ENCODE measurements around the gene CEP57. TPM values are rescaled to one million over a fixed set of nuclear protein-coding genes. Genes with fewer than 3 reads are reported as not detected.

The CEP57 gene
- total RNA-seq, 2 experiments from 2014 or later: 57.7 to 67.4 TPM

GRCh38 chr11:95835768-95836488 lies 45.6 kb downstream of the CEP57 start:
- Histone ChIP-seq H2AFZ (ENCODE audit: low read length) (no peak overlapping the region), H4K20me1 (ENCODE audit: insufficient read depth, low read length) (no peaks in the 10 kb centered on the region), H3K79me2 (ENCODE audit: insufficient read depth, low read depth, low read length) (no peaks in the 10 kb centered on the region), H3K9me2 (ENCODE audit: insufficient read depth, low read length) (no peaks in the 10 kb centered on the region), H3K4me3 (ENCODE audit: low read depth, low read length, poor library complexity, severe bottlenecking) (no peak overlapping the region), H3K36me3 (ENCODE audit: insufficient read depth, low read length) (peaks cover 75% of the 10 kb centered on the region), H3K27ac (ENCODE audit: low read depth, low read length, poor library complexity, severe bottlenecking) (no peak overlapping the region), H3K4me1 (ENCODE audit: insufficient read depth, low read length, poor library complexity, severe bottlenecking) (no peaks in the 10 kb centered on the region), H3K9me3 (ENCODE audit: low read length) (no peaks in the 10 kb centered on the region), H3K4me2 (ENCODE audit: low read length) (no peak overlapping the region)
- TF ChIP-seq CTCF (conservative IDR thresholded peaks at IDR 0.05; ENCODE audit: low read length) (peak; percentile 88), EZH2phosphoT487 (IDR thresholded peaks at IDR 0.05; ENCODE audit: borderline replicate concordance, low read depth, low read length) (no peak)
- peak; percentile 51 for DNase-seq (ENCODE audit: low spot score)
- ChIA-PET CTCF (ENCODE audit: unreplicated experiment) (no interaction called here), POLR2A (interaction anchor here (0.6 to 1.0 kb wide), 3 partner anchors 66 to 508 kb away, joined by 4 read pairs; no protein-coding TSS in a partner anchor)
- no TSS peak for BruUV-seq (replicated peaks)
- intact Hi-C loops (cut with micrococcal nuclease; ENCODE audit: unreplicated experiment): loop anchor here (1.0 kb wide), 1 partner anchor 507 kb away; the partner anchor contains the start of gene MAML2

GRCh38 chr11:95845167-95845566 lies 54.9 kb downstream of the CEP57 start:
- no peak overlapping the region for H3K27ac ChIP-seq (ENCODE audit: low read depth, low read length, poor library complexity, severe bottlenecking)
- H3K4me1 ChIP-seq (ENCODE audit: insufficient read depth, low read length, poor library complexity, severe bottlenecking): no peaks in the 10 kb centered on the region
- H3K4me2 ChIP-seq (ENCODE audit: low read length): no peak overlapping the region
- intact Hi-C loops (cut with micrococcal nuclease; ENCODE audit: unreplicated experiment): loop anchor here (5.0 to 10.0 kb wide), 2 partner anchors 550 to 582 kb away; partner anchors contain the start of gene JRKL
- H2AFZ ChIP-seq (ENCODE audit: low read length): no peak overlapping the region
- H3K9me2 ChIP-seq (ENCODE audit: insufficient read depth, low read length): no peaks in the 10 kb centered on the region
- H3K4me3 ChIP-seq (ENCODE audit: low read depth, low read length, poor library complexity, severe bottlenecking): no peak overlapping the region
- no TSS peak for BruUV-seq (replicated peaks)
- H4K20me1 ChIP-seq (ENCODE audit: insufficient read depth, low read length): no peaks in the 10 kb centered on the region
- CTCF ChIA-PET (ENCODE audit: unreplicated experiment): no interaction called here
- DNase-seq (ENCODE audit: low spot score): no peak
- no peaks in the 10 kb centered on the region for H3K9me3 ChIP-seq (ENCODE audit: low read length)
- TF ChIP-seq CTCF (conservative IDR thresholded peaks at IDR 0.05; ENCODE audit: low read length) (no peak), EZH2phosphoT487 (IDR thresholded peaks at IDR 0.05; ENCODE audit: borderline replicate concordance, low read depth, low read length) (no peak)
- H3K36me3 ChIP-seq (ENCODE audit: insufficient read depth, low read length): peaks cover 4% of the 10 kb centered on the region; the same call in 1 of the 2 replicates
- POLR2A ChIA-PET: interaction anchor here (0.7 kb wide), 2 partner anchors 55 to 184 kb away, joined by 4 read pairs; no protein-coding TSS in a partner anchor
- H3K79me2 ChIP-seq (ENCODE audit: insufficient read depth, low read depth, low read length): no peaks in the 10 kb centered on the region
